Measurements from ENCODE around the gene APCDD1L.

GRCh38 chr20:58492795-58493524 lies 22.2 kb downstream of the APCDD1L start:
- TF ChIP-seq EZH2phosphoT487 (IDR thresholded peaks at IDR 0.05; ENCODE audit: borderline replicate concordance), result no peak
- TF ChIP-seq, protein P1, sequence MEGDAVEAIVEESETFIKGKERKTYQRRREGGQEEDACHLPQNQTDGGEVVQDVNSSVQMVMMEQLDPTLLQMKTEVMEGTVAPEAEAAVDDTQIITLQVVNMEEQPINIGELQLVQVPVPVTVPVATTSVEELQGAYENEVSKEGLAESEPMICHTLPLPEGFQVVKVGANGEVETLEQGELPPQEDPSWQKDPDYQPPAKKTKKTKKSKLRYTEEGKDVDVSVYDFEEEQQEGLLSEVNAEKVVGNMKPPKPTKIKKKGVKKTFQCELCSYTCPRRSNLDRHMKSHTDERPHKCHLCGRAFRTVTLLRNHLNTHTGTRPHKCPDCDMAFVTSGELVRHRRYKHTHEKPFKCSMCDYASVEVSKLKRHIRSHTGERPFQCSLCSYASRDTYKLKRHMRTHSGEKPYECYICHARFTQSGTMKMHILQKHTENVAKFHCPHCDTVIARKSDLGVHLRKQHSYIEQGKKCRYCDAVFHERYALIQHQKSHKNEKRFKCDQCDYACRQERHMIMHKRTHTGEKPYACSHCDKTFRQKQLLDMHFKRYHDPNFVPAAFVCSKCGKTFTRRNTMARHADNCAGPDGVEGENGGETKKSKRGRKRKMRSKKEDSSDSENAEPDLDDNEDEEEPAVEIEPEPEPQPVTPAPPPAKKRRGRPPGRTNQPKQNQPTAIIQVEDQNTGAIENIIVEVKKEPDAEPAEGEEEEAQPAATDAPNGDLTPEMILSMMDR (conservative IDR thresholded peaks at IDR 0.05; ENCODE audit: low read length), result no peak

Data from Loucy (cell line).